Neural crest cell (in vitro differentiated cells): Measurements from ENCODE around the gene MRPS10. TPM values are rescaled to one million over a fixed set of nuclear protein-coding genes. Genes with fewer than 3 reads are reported as not detected.
"Not testable (repeated sequence)": the region's sequence is repeated elsewhere in the genome, so short reads cannot be mapped to it uniquely, and the experiment has no call there.

Experiments
- DNase-seq: peaks from one replicate; pipeline ENCODE4 v3.0.0; 2021; ENCODE audit warnings: low read depth, mixed read lengths, low spot score
- H3K27ac Mint-ChIP-seq: one replicate; pipeline ENCODE4 v1.8.0; 2021; ENCODE audit warnings: mild to moderate bottlenecking, mixed read lengths; ENCODE audit not compliant: unreplicated experiment
- H3K27me3 Mint-ChIP-seq: 2 replicates; pipeline ENCODE4 v1.8.0; 2021; ENCODE audit warnings: low read depth, mild to moderate bottlenecking, mixed read lengths
- H3K36me3 Mint-ChIP-seq: 2 replicates; pipeline ENCODE4 v1.8.0; 2021; ENCODE audit warnings: low read depth, mild to moderate bottlenecking, mixed read lengths
- H3K4me1 Mint-ChIP-seq: 2 replicates; pipeline ENCODE4 v1.8.0; 2021; ENCODE audit warnings: mixed read lengths
- H3K4me3 Mint-ChIP-seq: one replicate; pipeline ENCODE4 v1.8.0; 2021; ENCODE audit warnings: mild to moderate bottlenecking, mixed read lengths
- H3K9me3 Mint-ChIP-seq: 2 replicates; pipeline ENCODE4 v1.8.0; 2021; ENCODE audit warnings: mixed read lengths
- total RNA-seq: library from RNA; stranded (reverse); gene quantifications from 2 replicates; pipeline ENCODE4 v1.2.1, GENCODE V29; 2021
- TF ChIP-seq, protein P1 (sequence below): fragments of 200-600 bp; sonication (generic); conservative IDR thresholded peaks from 2 replicates; pipeline ENCODE4 v1.5.0; 2021; ENCODE audit warnings: antibody characterized with exemption, mild to moderate bottlenecking

The MRPS10 gene
- total RNA-seq, 1 donor from 2014 or later, result 29.0 TPM

DNA sequence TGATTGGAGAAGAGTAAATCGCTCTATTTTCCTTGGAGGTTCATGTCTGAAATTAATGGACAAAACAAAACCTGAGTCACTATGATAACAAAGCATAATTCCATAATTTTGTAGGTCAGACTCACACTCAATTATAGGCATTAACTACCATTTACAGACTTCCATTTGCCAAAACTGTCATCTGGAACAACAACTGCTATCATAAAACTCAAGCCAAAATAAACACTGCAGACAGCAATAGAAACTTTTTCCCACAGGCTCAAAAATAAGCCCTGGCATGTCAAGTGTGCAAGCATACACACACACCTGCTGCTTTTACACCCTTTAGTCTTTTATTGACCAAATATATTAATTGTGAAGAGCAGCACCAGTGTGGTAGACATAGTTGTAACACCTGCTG lies 7.1 kb downstream of the MRPS10 start:
- peaks cover 5% of the 10 kb centered on the region for H3K4me1 Mint-ChIP-seq
- H3K36me3 Mint-ChIP-seq, result peaks cover 1% of the 10 kb centered on the region
- no peak for DNase-seq
- H3K4me3 Mint-ChIP-seq, result no peak overlapping the region
- no peaks in the 10 kb centered on the region for H3K9me3 Mint-ChIP-seq
- TF ChIP-seq, protein P1, sequence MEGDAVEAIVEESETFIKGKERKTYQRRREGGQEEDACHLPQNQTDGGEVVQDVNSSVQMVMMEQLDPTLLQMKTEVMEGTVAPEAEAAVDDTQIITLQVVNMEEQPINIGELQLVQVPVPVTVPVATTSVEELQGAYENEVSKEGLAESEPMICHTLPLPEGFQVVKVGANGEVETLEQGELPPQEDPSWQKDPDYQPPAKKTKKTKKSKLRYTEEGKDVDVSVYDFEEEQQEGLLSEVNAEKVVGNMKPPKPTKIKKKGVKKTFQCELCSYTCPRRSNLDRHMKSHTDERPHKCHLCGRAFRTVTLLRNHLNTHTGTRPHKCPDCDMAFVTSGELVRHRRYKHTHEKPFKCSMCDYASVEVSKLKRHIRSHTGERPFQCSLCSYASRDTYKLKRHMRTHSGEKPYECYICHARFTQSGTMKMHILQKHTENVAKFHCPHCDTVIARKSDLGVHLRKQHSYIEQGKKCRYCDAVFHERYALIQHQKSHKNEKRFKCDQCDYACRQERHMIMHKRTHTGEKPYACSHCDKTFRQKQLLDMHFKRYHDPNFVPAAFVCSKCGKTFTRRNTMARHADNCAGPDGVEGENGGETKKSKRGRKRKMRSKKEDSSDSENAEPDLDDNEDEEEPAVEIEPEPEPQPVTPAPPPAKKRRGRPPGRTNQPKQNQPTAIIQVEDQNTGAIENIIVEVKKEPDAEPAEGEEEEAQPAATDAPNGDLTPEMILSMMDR, result no peak
- H3K27me3 Mint-ChIP-seq, result no peaks in the 10 kb centered on the region
- H3K27ac Mint-ChIP-seq, result no peak overlapping the region

DNA sequence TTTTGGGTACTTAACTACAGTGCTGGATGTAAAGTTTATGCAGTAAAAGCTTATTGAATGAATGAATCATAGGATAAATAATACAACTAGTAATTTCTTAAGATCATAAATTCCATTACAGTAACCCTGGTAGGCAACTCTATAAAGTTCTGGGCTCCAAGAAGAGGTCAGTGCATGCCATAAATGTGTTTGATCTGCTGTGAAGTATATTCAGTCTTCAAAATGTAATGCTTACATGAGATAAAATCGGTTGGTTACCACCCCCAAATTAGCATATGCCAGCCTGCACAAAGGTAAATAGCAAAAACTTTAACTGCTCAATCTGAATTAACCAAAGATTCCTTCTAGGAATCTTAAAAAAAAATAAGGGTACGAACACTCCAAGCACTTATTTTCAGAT lies 10.1 kb downstream of the MRPS10 start:
- H3K27me3 Mint-ChIP-seq, H3K4me3 Mint-ChIP-seq, H3K36me3 Mint-ChIP-seq, H3K27ac Mint-ChIP-seq, H3K9me3 Mint-ChIP-seq, DNase-seq, H3K4me1 Mint-ChIP-seq: not testable (repeated sequence)

DNA sequence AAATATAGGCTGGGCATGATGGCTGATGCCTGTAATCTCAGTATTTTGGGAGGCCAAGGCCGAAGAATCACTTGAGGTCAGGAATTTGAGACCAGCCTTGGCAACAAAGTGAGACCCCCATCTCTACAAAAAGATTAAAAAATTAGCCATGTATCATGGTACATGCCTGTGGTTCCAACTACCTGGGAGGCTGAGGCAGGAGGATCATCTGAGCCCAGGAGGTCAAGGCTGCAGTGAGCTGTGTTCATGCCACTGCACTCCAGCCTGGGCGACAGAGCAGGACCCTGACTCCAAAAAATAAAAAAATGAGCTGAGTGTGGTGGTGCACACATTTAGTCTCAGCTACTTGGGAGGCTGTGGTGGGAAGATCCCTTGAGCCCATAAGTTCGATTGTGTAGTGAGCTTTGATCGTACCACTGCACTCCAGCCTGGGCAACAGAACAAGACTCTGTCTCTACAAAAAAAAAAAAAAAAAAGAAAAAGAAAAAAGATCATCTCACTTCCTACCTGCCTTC lies 12.8 kb downstream of the MRPS10 start:
- Mint-ChIP-seq H3K9me3 (no peaks in the 10 kb centered on the region), H3K4me3 (no peak overlapping the region), H3K27me3 (no peaks in the 10 kb centered on the region), H3K4me1 (no peaks in the 10 kb centered on the region), H3K36me3 (peaks cover 5% of the 10 kb centered on the region), H3K27ac (no peak overlapping the region)
- no peak for DNase-seq
- TF ChIP-seq, protein P1, result no peak

DNA sequence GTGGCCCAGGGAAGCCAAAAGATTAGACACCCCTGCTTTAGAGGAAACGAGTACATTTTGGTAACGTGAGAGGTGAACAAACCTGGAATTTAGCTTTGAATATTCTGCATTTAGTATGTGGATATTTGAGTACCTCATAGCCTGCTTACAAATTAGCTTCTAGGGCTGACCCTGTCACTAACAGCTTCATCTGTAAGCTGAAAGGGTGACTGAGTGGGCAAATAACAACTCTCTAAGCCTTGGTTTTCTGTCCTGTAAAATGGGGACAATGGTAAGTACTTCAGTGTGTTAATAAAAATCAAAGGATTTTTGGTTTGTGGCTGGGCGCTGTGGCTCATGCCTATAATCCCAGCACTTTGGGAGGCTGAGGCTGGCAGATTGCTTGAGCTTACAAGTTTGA lies 14.5 kb downstream of the MRPS10 start:
- peaks cover 5% of the 10 kb centered on the region for H3K36me3 Mint-ChIP-seq
- no peak overlapping the region for H3K4me3 Mint-ChIP-seq
- H3K9me3 Mint-ChIP-seq, result no peaks in the 10 kb centered on the region
- no peaks in the 10 kb centered on the region for H3K27me3 Mint-ChIP-seq
- DNase-seq, result no peak
- H3K4me1 Mint-ChIP-seq, result no peaks in the 10 kb centered on the region
- TF ChIP-seq, protein P1, result no peak
- H3K27ac Mint-ChIP-seq, result no peak overlapping the region

- DNase-seq, H3K27me3 Mint-ChIP-seq, H3K4me1 Mint-ChIP-seq, H3K9me3 Mint-ChIP-seq, H3K4me3 Mint-ChIP-seq, H3K36me3 Mint-ChIP-seq, H3K27ac Mint-ChIP-seq: not testable (repeated sequence)
These were observed 15.3 kb downstream of the MRPS10 start for GRCh38 chr6:42202131-42202915.

DNA sequence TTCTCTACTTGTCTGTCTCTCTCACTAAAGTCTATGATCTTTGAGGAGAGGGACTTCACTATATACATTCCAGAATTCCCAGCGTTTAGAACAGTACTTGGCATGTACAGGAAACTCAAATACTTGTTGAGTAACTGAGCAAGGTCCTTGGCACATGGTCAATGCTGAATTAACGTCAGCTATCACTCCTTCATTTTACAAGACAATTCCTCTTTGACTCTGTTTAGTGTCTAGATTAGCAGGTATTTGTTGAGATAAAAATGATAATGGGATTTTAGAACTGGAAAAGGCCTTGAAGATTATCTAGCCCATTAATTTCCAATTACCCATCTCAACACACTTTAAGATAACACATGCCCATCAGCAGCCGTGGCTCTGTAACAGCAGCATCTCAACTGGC lies 16.3 kb downstream of the MRPS10 start:
- TF ChIP-seq, protein P1, result no peak
- no peaks in the 10 kb centered on the region for H3K27me3 Mint-ChIP-seq
- DNase-seq, result no peak
- no peaks in the 10 kb centered on the region for H3K4me1 Mint-ChIP-seq
- no peak overlapping the region for H3K4me3 Mint-ChIP-seq
- H3K9me3 Mint-ChIP-seq, result no peaks in the 10 kb centered on the region
- H3K36me3 Mint-ChIP-seq, result peaks cover 5% of the 10 kb centered on the region
- H3K27ac Mint-ChIP-seq, result no peak overlapping the region
